Osteoblast (primary cell): Measurements from ENCODE around the gene VWA5B2. TPM values are rescaled to one million over a fixed set of nuclear protein-coding genes. Genes with fewer than 3 reads are reported as not detected.

ENCODE experiments used
- DNase-seq: peaks from one replicate; pipeline ENCODE4 v3.0.0; 2011; ENCODE audit warnings: low spot score, mixed read lengths; ENCODE audit not compliant: insufficient read length; ENCODE audit errors: missing footprints
- H2AFZ ChIP-seq: 2 replicates; pipeline ENCODE4 v1.6.0; 2011; ENCODE audit warnings: mild to moderate bottlenecking, low read length
- H3K27ac ChIP-seq: 2 replicates; pipeline ENCODE4 v1.5.1; 2011; ENCODE audit warnings: mild to moderate bottlenecking, low read depth, low read length, moderate library complexity
- H3K27me3 ChIP-seq: 2 replicates; pipeline ENCODE4 v1.6.0; 2012; ENCODE audit warnings: mild to moderate bottlenecking, control low read depth, inconsistent platforms, low read length, moderate library complexity; ENCODE audit not compliant: insufficient read depth
- H3K36me3 ChIP-seq: 2 replicates; pipeline ENCODE4 v1.5.1; 2011; ENCODE audit warnings: mild to moderate bottlenecking, low read length, control low read depth, moderate library complexity; ENCODE audit not compliant: insufficient read depth
- H3K4me1 ChIP-seq: 2 replicates; pipeline ENCODE4 v1.5.1; 2011; ENCODE audit warnings: mild to moderate bottlenecking, low read length, control low read depth, moderate library complexity; ENCODE audit not compliant: insufficient read depth
- H3K4me2 ChIP-seq: 2 replicates; pipeline ENCODE4 v1.6.0; 2011; ENCODE audit warnings: mild to moderate bottlenecking, low read length; ENCODE audit not compliant: insufficient read depth
- H3K4me3 ChIP-seq: fragments of 200-600 bp; sonication (generic); 3 replicates; pipeline ENCODE4 v1.5.1; 2012; ENCODE audit warnings: mild to moderate bottlenecking, low read length, inconsistent platforms; ENCODE audit not compliant: insufficient read depth
- H3K79me2 ChIP-seq: 2 replicates; pipeline ENCODE4 v1.6.0; 2012; ENCODE audit warnings: mild to moderate bottlenecking, low read length, control low read depth, inconsistent platforms; ENCODE audit not compliant: insufficient read depth
- H3K9me3 ChIP-seq: 2 replicates; pipeline ENCODE4 v1.5.1; 2011; ENCODE audit warnings: low read depth, low read length, control low read depth
- H4K20me1 ChIP-seq: 2 replicates; pipeline ENCODE4 v1.6.0; 2012; ENCODE audit warnings: mild to moderate bottlenecking, low read length, control low read depth; ENCODE audit not compliant: insufficient read depth
- total RNA-seq: library from RNA; depleted of rRNA; stranded (reverse); fragments of >200 nt; gene quantifications from 2 replicates; pipeline ENCODE4 v1.2.3, GENCODE V29; 2012
- TF ChIP-seq, protein P1 (sequence below): IDR thresholded peaks from 2 replicates; pipeline ENCODE4 v1.5.1; 2011; ENCODE audit warnings: mild to moderate bottlenecking, low read depth, low read length, moderate library complexity; ENCODE audit errors: extremely low read depth

The VWA5B2 gene
- total RNA-seq, 1 donor = not detected

DNA sequence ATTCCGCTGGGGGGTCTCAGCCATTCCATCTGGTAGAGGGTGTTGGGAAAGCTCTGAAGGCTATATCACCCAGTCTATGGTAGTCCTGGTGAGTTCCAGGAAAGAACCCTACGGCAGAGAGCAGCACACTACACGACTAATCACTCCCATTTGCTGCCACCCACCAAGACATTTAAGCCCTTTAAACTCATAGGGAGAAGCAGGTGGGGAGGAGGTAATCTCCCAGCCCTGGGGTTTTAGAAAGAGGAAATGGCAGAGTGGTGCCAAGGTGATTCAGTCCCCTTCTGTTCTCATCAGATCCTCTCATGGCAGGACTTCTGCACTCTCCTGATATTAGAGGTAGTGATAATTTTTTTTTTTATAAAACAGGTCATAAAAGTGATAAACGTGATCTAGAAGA is 10.6 kb upstream of the VWA5B2 start:
- no peaks in the 10 kb centered on the region for H3K79me2 ChIP-seq
- no peaks in the 10 kb centered on the region for H3K36me3 ChIP-seq
- H3K9me3 ChIP-seq = no peaks in the 10 kb centered on the region

DNA sequence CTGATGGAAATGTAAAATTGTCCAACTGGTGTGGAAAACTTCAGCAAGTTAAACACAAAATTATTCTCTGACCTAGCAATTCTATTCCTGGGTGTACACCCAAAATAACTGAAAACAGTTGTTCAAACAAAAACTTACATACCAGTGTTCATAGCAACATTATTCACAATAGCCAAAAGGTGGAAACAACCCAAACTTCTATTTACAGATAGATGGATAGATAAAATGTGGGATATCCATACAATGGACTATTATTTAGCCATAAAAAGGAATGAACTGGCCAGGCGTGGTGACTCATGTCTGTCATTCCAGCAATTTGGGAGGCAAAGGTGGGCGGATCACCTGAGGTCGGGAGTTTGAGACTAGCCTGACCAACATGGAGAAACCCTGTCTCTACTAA is 6.9 kb upstream of the VWA5B2 start:
- no peaks in the 10 kb centered on the region for H4K20me1 ChIP-seq
- H3K36me3 ChIP-seq = no peaks in the 10 kb centered on the region
- peaks cover 13% of the 10 kb centered on the region for H3K27me3 ChIP-seq
- TF ChIP-seq, protein P1, sequence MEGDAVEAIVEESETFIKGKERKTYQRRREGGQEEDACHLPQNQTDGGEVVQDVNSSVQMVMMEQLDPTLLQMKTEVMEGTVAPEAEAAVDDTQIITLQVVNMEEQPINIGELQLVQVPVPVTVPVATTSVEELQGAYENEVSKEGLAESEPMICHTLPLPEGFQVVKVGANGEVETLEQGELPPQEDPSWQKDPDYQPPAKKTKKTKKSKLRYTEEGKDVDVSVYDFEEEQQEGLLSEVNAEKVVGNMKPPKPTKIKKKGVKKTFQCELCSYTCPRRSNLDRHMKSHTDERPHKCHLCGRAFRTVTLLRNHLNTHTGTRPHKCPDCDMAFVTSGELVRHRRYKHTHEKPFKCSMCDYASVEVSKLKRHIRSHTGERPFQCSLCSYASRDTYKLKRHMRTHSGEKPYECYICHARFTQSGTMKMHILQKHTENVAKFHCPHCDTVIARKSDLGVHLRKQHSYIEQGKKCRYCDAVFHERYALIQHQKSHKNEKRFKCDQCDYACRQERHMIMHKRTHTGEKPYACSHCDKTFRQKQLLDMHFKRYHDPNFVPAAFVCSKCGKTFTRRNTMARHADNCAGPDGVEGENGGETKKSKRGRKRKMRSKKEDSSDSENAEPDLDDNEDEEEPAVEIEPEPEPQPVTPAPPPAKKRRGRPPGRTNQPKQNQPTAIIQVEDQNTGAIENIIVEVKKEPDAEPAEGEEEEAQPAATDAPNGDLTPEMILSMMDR = no peak
- H3K27ac ChIP-seq = no peak overlapping the region
- H3K79me2 ChIP-seq = no peaks in the 10 kb centered on the region
- H3K9me3 ChIP-seq = no peaks in the 10 kb centered on the region
- DNase-seq = no peak
- no peak overlapping the region for H3K4me3 ChIP-seq
- H2AFZ ChIP-seq = no peak overlapping the region
- H3K4me1 ChIP-seq = no peaks in the 10 kb centered on the region
- H3K4me2 ChIP-seq = no peak overlapping the region

More for the DNA sequence above, 10.6 kb upstream of the VWA5B2 start:
- no peak overlapping the region for H2AFZ ChIP-seq
- H3K4me3 ChIP-seq = no peak overlapping the region
- peak; percentile 39 for DNase-seq
- no peaks in the 10 kb centered on the region for H3K4me1 ChIP-seq
- H3K4me2 ChIP-seq = no peak overlapping the region
- no peak overlapping the region for H3K27ac ChIP-seq
- TF ChIP-seq, protein P1 = no peak
- H4K20me1 ChIP-seq = no peaks in the 10 kb centered on the region
- H3K27me3 ChIP-seq = peaks cover 9% of the 10 kb centered on the region

DNA sequence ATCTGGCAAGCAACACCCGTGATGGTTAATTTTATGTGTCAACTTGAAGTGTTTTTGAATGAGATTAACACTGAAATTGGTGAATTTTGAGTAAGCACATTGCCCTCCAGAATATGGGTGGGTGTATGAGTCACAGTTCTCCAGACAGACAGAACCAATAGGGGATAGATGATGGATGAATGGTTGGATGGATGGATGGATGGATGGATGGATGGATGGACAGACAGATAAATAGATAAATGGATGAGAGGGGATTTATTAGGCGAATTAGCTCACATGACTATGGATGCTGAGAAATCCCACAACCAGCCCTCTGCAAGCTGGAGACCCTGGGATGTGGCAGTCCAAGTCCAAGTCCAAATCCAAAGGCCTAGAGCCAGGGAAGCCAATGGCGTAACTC is 5.4 kb upstream of the VWA5B2 start:
- Histone ChIP-seq H3K79me2 (no peaks in the 10 kb centered on the region), H3K27me3 (peaks cover 26% of the 10 kb centered on the region), H3K36me3 (no peaks in the 10 kb centered on the region), H3K9me3 (no peaks in the 10 kb centered on the region), H2AFZ (no peak overlapping the region), H3K4me1 (no peaks in the 10 kb centered on the region), H3K4me2 (no peak overlapping the region), H3K27ac (no peak overlapping the region), H4K20me1 (no peaks in the 10 kb centered on the region), H3K4me3 (no peak overlapping the region)
- TF ChIP-seq, protein P1 = no peak
- no peak for DNase-seq

DNA sequence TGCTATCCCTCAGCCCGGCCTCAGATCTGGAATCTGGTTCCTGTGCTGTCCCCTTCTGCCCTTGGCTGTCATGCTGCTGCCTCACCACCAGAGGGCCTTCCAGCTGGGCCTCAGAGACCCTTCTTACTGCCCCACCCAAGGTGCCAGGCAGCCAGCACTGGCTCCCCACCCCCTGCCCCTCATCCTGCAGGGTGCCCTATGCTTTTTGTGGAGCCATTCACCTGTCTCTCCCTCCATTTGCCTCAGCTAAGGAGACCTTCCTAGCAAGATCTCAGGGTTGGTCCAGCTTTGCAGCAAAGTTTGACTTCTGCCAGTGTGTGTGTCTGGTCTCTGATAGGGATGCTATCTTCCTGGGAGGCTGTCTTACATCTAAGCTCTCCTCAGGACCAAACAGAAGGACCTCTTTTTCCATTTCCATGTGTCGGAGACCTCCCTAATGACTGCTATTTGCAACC is 1.9 kb upstream of the VWA5B2 start:
- Histone ChIP-seq H3K4me1 (no peaks in the 10 kb centered on the region), H4K20me1 (no peaks in the 10 kb centered on the region), H3K36me3 (no peaks in the 10 kb centered on the region), H3K79me2 (no peaks in the 10 kb centered on the region), H3K4me3 (no peak overlapping the region), H2AFZ (no peak overlapping the region), H3K27ac (no peak overlapping the region), H3K9me3 (no peaks in the 10 kb centered on the region), H3K27me3 (peaks cover 56% of the 10 kb centered on the region), H3K4me2 (no peak overlapping the region)
- DNase-seq = peak; percentile 96
- TF ChIP-seq, protein P1 = peak; percentile 65
